Body of pancreas (tissue), 4 donors: Measurements from ENCODE around the gene AHCYL1.
"Not testable (repeated sequence)": the region's sequence is repeated elsewhere in the genome, so short reads cannot be mapped to it uniquely, and the experiment has no call there.

Experiments used
- POLR2A ChIP-seq, 3 donors: fragments of 450-650 bp; IDR thresholded peaks; one replicate each; pipeline ENCODE4 v1.6.1; 2016; ENCODE audit warnings: antibody characterized with exemption in 3 of 3, mild to moderate bottlenecking in 2 of 3
- TF ChIP-seq, protein P1 (sequence below), 7 experiments: fragments of 450-650 bp in 4 of 7; fragments of 200-600 bp in 3 of 7; sonication (generic) in 3 of 7; IDR thresholded peaks; one replicate each; pipeline ENCODE4 v1.5.1; 2016 to 2019; ENCODE audit warnings: antibody characterized with exemption in 7 of 7

DNA sequence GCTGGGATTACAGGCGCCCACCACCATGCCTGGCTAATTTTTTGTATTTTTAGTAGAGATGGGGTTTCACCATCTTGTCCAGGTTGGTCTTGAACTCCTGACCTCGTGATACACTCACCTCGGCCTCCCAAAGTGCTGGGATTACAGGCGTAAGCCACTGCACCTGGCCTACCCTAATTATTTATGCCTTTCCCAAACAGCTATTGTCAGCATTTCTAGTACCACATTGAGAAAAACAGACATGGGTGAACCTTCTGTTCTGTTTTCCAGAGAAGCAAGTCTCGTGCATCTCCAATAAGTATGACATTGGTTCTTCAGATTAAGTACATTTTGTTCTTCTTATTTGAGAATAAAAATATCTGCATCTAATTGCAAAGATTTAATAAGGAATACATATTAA is 33.1 kb upstream of the AHCYL1 start:
- TF ChIP-seq, protein P1, sequence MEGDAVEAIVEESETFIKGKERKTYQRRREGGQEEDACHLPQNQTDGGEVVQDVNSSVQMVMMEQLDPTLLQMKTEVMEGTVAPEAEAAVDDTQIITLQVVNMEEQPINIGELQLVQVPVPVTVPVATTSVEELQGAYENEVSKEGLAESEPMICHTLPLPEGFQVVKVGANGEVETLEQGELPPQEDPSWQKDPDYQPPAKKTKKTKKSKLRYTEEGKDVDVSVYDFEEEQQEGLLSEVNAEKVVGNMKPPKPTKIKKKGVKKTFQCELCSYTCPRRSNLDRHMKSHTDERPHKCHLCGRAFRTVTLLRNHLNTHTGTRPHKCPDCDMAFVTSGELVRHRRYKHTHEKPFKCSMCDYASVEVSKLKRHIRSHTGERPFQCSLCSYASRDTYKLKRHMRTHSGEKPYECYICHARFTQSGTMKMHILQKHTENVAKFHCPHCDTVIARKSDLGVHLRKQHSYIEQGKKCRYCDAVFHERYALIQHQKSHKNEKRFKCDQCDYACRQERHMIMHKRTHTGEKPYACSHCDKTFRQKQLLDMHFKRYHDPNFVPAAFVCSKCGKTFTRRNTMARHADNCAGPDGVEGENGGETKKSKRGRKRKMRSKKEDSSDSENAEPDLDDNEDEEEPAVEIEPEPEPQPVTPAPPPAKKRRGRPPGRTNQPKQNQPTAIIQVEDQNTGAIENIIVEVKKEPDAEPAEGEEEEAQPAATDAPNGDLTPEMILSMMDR (IDR thresholded peaks at IDR 0.05): not testable (repeated sequence)
- not testable (repeated sequence) for TF ChIP-seq POLR2A (IDR thresholded peaks at IDR 0.05)
